ENCODE measurements around the gene PKN1.

The PKN1 gene

GRCh38 chr19:14494411-14494810, 61.3 kb downstream of the PKN1 start:
- H3K4me3 ChIP-seq (replicated peaks; ENCODE audit: low read depth, low read length), result peak overlapping the region; percentile 79

DNA sequence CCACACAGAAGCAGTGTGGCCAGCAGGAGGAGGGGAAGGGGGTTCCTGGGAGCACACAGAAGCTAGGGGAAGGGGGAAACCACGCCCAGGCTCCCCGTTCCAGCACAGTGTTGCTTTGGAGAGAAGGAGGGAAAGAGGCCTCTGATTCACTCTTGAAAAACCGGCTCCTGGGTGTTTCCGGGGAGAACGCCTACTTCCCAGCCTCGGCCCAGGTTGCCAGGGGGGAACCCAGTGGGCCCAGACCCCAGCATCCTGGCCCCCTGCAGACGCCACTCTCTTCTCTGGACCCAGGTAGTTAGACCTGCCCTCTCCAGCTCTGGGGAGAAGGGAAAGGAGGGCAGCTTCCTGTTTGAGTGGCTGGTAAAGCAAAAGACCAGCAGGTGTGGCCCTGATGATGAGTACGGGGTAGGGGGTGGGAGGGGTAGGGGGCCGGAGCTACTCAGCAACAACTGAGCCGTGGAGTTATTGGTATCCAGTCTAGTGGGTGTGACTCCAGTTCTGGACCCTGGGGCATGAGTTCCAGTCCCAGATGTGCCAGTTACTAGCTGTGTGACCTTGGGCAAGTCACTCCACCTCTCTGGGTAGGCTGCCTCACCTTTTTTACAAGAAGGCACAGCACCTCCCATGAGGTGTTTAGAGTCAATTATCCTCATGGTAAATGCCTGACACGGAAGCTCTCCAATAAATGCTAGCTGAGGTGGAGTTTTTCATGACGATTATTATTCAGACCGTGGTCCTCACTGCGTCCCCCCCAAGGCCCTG, 62.0 kb downstream of the PKN1 start:
- no peak for TF ChIP-seq CTCF (IDR thresholded peaks at IDR 0.05; ENCODE audit: low read length, missing control alignments)
- H3K4me3 ChIP-seq (replicated peaks; ENCODE audit: low read depth, low read length), result peak overlapping the region; percentile 79
- DNase-seq (ENCODE audit: low read depth), result no peak

More at GRCh38 chr19:14494411-14494810, 61.3 kb downstream of the PKN1 start:
- no peak for TF ChIP-seq CTCF (IDR thresholded peaks at IDR 0.05; ENCODE audit: low read length, missing control alignments)
- DNase-seq (ENCODE audit: low read depth), result no peak

DNA sequence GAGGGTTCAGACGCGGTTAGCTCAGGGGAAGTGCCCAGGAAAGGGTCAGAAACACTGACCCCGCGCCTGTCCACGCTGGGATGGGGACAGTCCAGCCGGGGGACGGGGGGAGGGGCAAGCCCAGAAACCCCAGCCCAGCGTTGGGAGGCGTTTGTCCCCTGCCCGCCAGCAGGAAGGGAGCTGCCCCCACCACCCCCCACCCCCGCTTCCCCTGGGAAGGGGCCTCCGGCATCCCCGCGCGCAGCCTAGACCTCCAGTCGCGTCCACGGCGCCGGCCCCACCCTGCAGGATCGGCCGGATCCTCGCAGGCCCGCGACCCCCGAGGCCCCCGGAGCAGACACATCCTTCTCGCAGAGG, 62.5 kb downstream of the PKN1 start:
- DNase-seq (ENCODE audit: low read depth), result no peak
- no peak for TF ChIP-seq CTCF (IDR thresholded peaks at IDR 0.05; ENCODE audit: low read length, missing control alignments)
- H3K4me3 ChIP-seq (replicated peaks; ENCODE audit: low read depth, low read length), result peak overlapping the region; percentile 79

DNA sequence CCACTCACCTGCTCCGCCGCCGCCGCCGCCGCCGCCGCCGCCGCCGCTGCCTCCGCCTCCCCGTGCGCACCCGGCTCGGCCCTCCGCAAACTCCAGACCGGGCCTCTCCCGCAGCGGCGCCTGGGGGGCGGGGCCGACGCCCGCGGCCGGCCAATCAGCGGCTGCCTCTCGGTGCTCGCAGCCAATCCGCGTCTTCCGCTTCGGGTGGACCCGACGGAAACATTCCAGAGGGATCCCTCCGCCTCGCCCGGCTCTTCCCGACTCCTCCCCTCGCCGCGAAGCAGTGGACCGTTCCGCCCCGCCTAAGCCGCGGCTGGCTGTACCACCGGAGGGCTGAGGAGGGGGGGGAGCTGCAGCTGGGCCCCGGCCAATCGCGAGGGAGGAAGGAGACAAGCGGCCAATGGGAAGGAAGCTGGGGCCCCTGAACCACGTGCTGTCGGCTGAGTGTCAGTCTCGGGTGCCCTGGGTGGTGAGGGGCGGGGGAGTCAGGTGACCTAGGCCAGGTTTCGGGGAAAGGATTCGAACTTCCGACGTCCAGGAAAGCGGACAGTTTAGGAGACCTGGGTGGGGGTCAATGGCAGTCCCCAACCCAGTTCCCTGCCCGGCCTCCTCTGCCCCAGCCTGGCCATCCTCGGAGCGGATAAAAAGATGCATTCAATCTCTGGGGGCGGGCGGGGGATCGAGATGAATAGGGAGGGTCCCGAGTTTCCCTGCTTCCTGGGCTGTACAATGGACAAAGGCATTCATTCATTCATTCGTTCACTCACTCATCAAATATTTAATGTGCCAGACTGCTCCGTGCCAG, 63.1 kb downstream of the PKN1 start, which contains the start of gene GIPC1:
Gene GIPC1 (minus strand): TSS at position 99 of the 805 bp plus-strand sequence. CDS start 13,151 bp downstream, outside the sequence.
- DNase-seq (ENCODE audit: low read depth), result peak; percentile 99
- peak within 1 kb of the TSS; percentile 79 for H3K4me3 ChIP-seq (replicated peaks; ENCODE audit: low read depth, low read length)
- no peak for TF ChIP-seq CTCF (IDR thresholded peaks at IDR 0.05; ENCODE audit: low read length, missing control alignments)

DNA sequence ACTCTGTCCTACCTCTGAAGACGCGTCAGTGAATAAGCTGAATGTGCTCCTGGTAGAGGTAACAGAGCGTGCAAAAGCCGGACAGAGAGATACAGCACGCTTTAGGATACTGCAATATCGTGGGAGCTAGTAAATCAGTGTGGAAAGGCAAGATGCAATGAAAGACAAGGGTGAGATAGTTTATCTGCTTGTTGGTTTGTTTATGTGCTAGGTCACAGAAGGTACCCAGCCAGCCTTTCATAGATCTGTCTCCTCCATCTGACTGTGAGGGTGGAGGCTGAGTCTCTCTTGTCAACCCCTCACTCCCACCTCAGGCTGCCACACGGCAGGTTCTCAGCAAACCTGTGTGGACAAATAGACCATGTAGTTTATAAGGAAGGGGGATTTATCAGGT, 63.7 kb downstream of the PKN1 start:
- TF ChIP-seq CTCF (IDR thresholded peaks at IDR 0.05; ENCODE audit: low read length, missing control alignments), result no peak
- DNase-seq (ENCODE audit: low read depth), result no peak
- H3K4me3 ChIP-seq (replicated peaks; ENCODE audit: low read depth, low read length), result no peak overlapping the region

DNA sequence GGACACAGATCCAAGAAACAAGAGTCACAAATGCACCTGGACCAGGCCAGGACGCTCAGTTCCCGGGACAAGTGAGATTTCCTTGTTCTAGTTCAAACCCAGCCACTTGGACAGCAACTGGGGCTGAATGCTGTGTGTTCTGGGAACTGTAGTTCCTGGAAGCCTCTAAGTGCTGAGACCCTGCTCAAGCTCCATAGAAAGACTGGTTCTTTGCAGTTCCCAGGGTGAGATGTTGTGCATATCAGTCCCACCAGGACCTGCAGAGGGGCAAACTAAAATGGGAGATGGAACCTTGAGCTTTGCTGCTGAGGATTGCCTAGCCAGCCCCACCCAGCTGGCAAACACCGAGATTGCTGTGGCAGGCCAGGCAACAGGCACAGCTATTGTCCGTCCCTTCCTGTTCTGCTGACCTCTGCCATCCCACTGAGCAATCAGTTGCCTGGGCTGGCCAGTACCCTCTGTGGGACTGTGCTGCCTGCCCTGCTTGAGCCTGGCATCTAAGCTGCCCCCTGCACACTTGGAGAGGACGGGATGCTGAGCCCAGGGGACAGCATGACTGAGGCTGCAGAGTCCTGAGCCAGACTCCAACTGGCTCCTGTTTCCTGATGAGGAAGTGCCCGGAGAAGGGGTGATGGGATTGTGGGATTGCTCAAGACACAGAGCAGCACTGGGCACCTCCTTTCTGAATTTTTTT, 64.3 kb downstream of the PKN1 start:
- TF ChIP-seq CTCF (IDR thresholded peaks at IDR 0.05; ENCODE audit: low read length, missing control alignments), result no peak
- DNase-seq (ENCODE audit: low read depth), result no peak
- no peak overlapping the region for H3K4me3 ChIP-seq (replicated peaks; ENCODE audit: low read depth, low read length)
